KG1 (cell line): Measurements from ENCODE around the gene GGPS1.
"Not testable (repeated sequence)": the region's sequence is repeated elsewhere in the genome, so short reads cannot be mapped to it uniquely, and the experiment has no call there.

ENCODE experiments used
- DNase-seq: peaks from one replicate; lab custom pipeline; 2025; lab: John Stamatoyannopoulos, UW

The GGPS1 gene

GRCh38 chr1:235304549-235305451, 23.6 kb upstream of the GGPS1 start:
- no peak for DNase-seq

GRCh38 chr1:235307158-235308124, 20.9 kb upstream of the GGPS1 start:
- no peak for DNase-seq

- DNase-seq, result not testable (repeated sequence)
These were observed 19.2 kb upstream of the GGPS1 start for GRCh38 chr1:235309206-235309605.

GRCh38 chr1:235313262-235313661, 15.1 kb upstream of the GGPS1 start:
- no peak for DNase-seq

GRCh38 chr1:235313931-235314678, 14.3 kb upstream of the GGPS1 start:
- DNase-seq, result no peak

GRCh38 chr1:235315173-235315572, 13.2 kb upstream of the GGPS1 start:
- DNase-seq, result no peak

- no peak for DNase-seq
These were observed 12.6 kb upstream of the GGPS1 start for GRCh38 chr1:235315735-235316134.

GRCh38 chr1:235317168-235317567, 11.2 kb upstream of the GGPS1 start:
- no peak for DNase-seq

GRCh38 chr1:235319255-235319654, 9.1 kb upstream of the GGPS1 start:
- no peak for DNase-seq

- no peak for DNase-seq
These were observed 7.7 kb upstream of the GGPS1 start for GRCh38 chr1:235320521-235321179.

- DNase-seq, result no peak
These were observed 4.1 kb upstream of the GGPS1 start for GRCh38 chr1:235324296-235324695.

- DNase-seq, result no peak
These were observed 3.2 kb upstream of the GGPS1 start for GRCh38 chr1:235325139-235325538.

- no peak for DNase-seq
These were observed 2.5 kb upstream of the GGPS1 start for GRCh38 chr1:235325854-235326253.

GRCh38 chr1:235326719-235327558, 1.4 kb upstream of the GGPS1 start:
- DNase-seq, result peak; percentile 29

GRCh38 chr1:235327559-235328270, 655 bp upstream of the GGPS1 start, which contains the start of gene ARID4B:
ARID4B (minus strand) TSS chr1:235328179; CDS start chr1:235326919, 1,260 bp downstream.
- DNase-seq, result no peak

- DNase-seq, result no peak
These were observed 951 bp downstream of the GGPS1 start for GRCh38 chr1:235329139-235329902.

- DNase-seq, result no peak
These were observed 2.5 kb downstream of the GGPS1 start for GRCh38 chr1:235330918-235331285.

GRCh38 chr1:235331401-235331800, 3.0 kb downstream of the GGPS1 start:
- no peak for DNase-seq

- DNase-seq, result no peak
These were observed 8.5 kb downstream of the GGPS1 start for GRCh38 chr1:235336903-235337302.
